Sigmoid colon (tissue), 7 donors: ENCODE data around the gene TBC1D1. TPM values are rescaled to one million over a fixed set of nuclear protein-coding genes. Genes with fewer than 3 reads are reported as not detected.

Experiments used
- DNase-seq: peaks from one replicate; pipeline ENCODE4 v3.0.0-alpha.2; 2019
- H3K27ac ChIP-seq, 4 donors: fragments of 200-600 bp; sonication (generic); one replicate each; pipeline ENCODE4 v1.5.1; 2016 to 2019; ENCODE audit warnings: mild to moderate bottlenecking in 1 of 4
- H3K27me3 ChIP-seq, 3 donors: fragments of 200-600 bp; sonication (generic); one replicate each; pipeline ENCODE4 v1.5.1; 2019; ENCODE audit warnings: mild to moderate bottlenecking in 1 of 3
- H3K36me3 ChIP-seq, 4 donors: fragments of 200-600 bp; sonication (generic); one replicate each; pipeline ENCODE4 v1.5.1; 2016 to 2019
- H3K4me1 ChIP-seq, 4 donors: fragments of 200-600 bp; sonication (generic); one replicate each; pipeline ENCODE4 v1.5.1; 2017 to 2019
- H3K4me3 ChIP-seq, 4 donors: fragments of 200-600 bp; sonication (generic); one replicate each; pipeline ENCODE4 v1.5.1; 2017 to 2019; ENCODE audit warnings: mild to moderate bottlenecking in 2 of 4, moderate library complexity in 1 of 4
- H3K9me3 ChIP-seq, 4 donors: fragments of 200-600 bp in 3 of 4; sonication (generic) in 3 of 4; one replicate each; pipeline versions ENCODE4 v1.5.1 to v1.6.1; 2013 to 2019
- EP300 ChIP-seq, 4 donors: sonication (generic); formaldehyde crosslinking; IDR thresholded peaks; one replicate each; pipeline ENCODE4 v1.6.1; 2017; ENCODE audit warnings: antibody characterized with exemption in 4 of 4
- POLR2A ChIP-seq, 2 donors: fragments of 450-650 bp; IDR thresholded peaks; one replicate each; pipeline ENCODE4 v1.6.1; 2016; ENCODE audit warnings: antibody characterized with exemption in 2 of 2, mild to moderate bottlenecking in 2 of 2, moderate library complexity in 2 of 2
- POLR2AphosphoS5 ChIP-seq, 4 donors: sonication (generic); formaldehyde crosslinking; IDR thresholded peaks; one replicate each; pipeline ENCODE4 v1.6.1; 2017; ENCODE audit warnings: antibody characterized with exemption in 4 of 4
- WGBS, 2 donors: extraction: QIAGEN DNeasy Blood & Tissue Kit; methylation state at CpG; one replicate each; pipeline ENCODE4 v1.1.7; 2013; 5-methylcytosine and 5-hydroxymethylcytosine counted together
- intact Hi-C: fragments of 100-400 bp; cut with DNase I; formaldehyde crosslinking; loops from one replicate; pipeline ENCODE4 v1.15.1; 2023
- polyA plus RNA-seq, 3 donors: library from polyadenylated mRNA; stranded (reverse); fragments of 200-250 nt; gene quantifications; one replicate each; pipeline ENCODE4 v1.2.3, GENCODE V29; 2013
- total RNA-seq, 4 donors: library from RNA; depleted of rRNA; stranded (reverse); fragments of >200 nt; gene quantifications; one replicate each; pipeline ENCODE4 v1.1.0, GENCODE V29; 2016
- TF ChIP-seq, protein P1 (sequence below), 4 experiments: fragments of 450-650 bp in 3 of 4; fragments of 200-600 bp in 1 of 4; IDR thresholded peaks; one replicate each; pipeline ENCODE4 v1.5.1; 2016 to 2019; ENCODE audit warnings: antibody characterized with exemption in 4 of 4, mild to moderate bottlenecking in 3 of 4, moderate library complexity in 2 of 4
- donor health status: healthy with polysubstance abuse.
- donor health status: Bipolar disorder and iron deficiency.
- donor health status: healthy.

TBC1D1 gene
- total and polyA plus RNA-seq, 7 donors, result 31.2 to 450 (median 253) TPM

DNA sequence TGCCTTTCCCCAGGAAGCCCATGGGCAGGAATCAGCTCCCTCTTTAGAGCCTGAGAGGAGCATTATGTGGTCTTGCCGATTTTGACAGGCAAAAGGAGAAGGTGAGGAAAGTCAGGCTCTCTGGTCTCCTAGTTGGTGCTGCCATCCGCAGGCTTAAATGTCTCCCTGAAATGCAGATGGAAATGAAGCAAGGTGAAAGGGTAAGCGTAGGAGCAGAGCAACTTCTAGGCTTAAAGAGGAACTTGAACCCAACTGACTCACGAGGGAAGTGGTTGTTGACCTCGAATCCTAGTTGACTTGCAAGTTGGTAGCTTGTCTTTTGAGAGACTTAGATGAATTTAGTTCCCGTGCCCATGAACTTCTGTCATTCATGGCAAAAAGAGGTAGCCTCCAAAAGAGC, 275.2 kb downstream of the TBC1D1 start:
- Histone ChIP-seq H3K36me3 (no peaks in the 10 kb centered on the region), H3K9me3 (no peaks in the 10 kb centered on the region), H3K27me3 (no peaks in the 10 kb centered on the region), H3K4me3 (no peak overlapping the region), H3K27ac (no peak overlapping the region), H3K4me1 (peaks cover 0 to 29% (median 14%) of the 10 kb centered on the region in 4 donors)
- intact Hi-C loops, result no loop called here
- no peak for DNase-seq
- no peak for TF ChIP-seq POLR2AphosphoS5 (IDR thresholded peaks at IDR 0.05)
- TF ChIP-seq EP300 (IDR thresholded peaks at IDR 0.05), result no peak
- TF ChIP-seq, protein P1, sequence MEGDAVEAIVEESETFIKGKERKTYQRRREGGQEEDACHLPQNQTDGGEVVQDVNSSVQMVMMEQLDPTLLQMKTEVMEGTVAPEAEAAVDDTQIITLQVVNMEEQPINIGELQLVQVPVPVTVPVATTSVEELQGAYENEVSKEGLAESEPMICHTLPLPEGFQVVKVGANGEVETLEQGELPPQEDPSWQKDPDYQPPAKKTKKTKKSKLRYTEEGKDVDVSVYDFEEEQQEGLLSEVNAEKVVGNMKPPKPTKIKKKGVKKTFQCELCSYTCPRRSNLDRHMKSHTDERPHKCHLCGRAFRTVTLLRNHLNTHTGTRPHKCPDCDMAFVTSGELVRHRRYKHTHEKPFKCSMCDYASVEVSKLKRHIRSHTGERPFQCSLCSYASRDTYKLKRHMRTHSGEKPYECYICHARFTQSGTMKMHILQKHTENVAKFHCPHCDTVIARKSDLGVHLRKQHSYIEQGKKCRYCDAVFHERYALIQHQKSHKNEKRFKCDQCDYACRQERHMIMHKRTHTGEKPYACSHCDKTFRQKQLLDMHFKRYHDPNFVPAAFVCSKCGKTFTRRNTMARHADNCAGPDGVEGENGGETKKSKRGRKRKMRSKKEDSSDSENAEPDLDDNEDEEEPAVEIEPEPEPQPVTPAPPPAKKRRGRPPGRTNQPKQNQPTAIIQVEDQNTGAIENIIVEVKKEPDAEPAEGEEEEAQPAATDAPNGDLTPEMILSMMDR (IDR thresholded peaks at IDR 0.05), result no peak
- TF ChIP-seq POLR2A (IDR thresholded peaks at IDR 0.05), result no peak
- WGBS, 2 donors, result 67 to 82% methylated on average over 6 of the region's 6 CpGs

DNA sequence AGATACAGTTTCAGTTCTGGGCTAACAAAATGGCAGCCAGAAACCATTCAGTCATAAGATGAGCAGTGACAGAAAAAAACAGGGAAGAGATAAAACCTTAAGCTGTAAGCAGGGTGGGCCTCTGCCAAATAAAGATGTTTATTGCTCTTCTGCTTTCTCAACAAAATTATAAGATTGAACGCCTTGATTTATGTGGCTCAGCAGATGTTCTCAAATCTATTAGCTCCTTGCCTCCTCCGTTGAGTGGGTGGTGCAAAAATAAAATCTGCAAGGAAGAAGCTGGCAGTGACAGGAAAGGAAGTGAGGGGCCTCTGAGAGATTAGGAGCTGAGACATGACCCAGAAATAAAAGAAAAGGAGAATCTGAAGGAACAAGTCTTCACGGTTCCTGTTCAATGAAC, 275.9 kb downstream of the TBC1D1 start:
- 44 to 82% methylated on average over 3 of the region's 3 CpGs for WGBS, 2 donors
- H3K27me3 ChIP-seq, result no peaks in the 10 kb centered on the region
- H3K4me1 ChIP-seq, result peaks cover 0 to 26% (median 12%) of the 10 kb centered on the region in 4 donors
- H3K4me3 ChIP-seq, result no peak overlapping the region
- intact Hi-C loops, result no loop called here
- no peak overlapping the region for H3K27ac ChIP-seq
- H3K36me3 ChIP-seq, result no peaks in the 10 kb centered on the region
- TF ChIP-seq, protein P1 (IDR thresholded peaks at IDR 0.05), result no peak
- TF ChIP-seq POLR2A (IDR thresholded peaks at IDR 0.05) (no peak), EP300 (IDR thresholded peaks at IDR 0.05) (no peak), POLR2AphosphoS5 (IDR thresholded peaks at IDR 0.05) (no peak)
- no peaks in the 10 kb centered on the region for H3K9me3 ChIP-seq
- no peak for DNase-seq

DNA sequence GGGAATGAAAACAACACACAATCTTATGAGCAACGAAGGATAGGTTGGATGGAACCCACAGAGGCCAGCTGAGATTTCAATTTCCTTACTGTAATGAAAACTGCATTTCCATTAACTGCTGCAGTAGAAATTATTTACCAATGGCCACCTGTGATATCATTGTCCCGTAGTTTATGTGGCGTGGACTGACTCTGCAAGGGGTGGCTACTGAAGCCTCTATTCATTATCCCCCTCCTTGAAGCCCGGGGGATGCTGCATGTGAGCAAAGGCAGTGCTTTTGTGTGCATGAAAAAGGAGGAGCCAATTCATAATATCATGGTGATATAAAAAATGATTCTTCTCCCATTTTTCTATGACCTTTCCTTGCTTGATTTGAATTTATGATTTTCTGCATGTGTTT, 277.1 kb downstream of the TBC1D1 start:
- 92 to 93% methylated on average over 4 of the region's 4 CpGs for WGBS, 2 donors
- H3K9me3 ChIP-seq, result no peaks in the 10 kb centered on the region
- DNase-seq, result no peak

DNA sequence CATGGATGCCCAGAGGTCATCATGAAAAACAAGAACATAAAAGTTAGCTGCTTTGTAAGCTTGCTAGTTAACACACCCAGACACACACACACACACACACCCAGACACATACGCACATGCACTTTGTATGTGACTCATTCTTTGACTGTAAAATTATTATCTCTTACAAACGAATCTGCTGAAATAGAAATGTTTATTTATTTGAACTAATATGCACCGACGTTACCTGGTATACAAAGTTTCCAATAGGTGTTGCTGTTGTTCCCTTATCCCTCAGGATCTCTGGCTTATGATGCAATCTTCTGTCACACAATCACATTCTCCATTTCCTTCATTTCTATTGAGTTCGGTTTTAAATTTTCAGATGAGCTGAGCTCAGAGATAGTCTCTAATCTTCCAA, 278.6 kb downstream of the TBC1D1 start:
- no peaks in the 10 kb centered on the region for H3K9me3 ChIP-seq
- 27 to 73% methylated on average over 5 of the region's 5 CpGs for WGBS, 2 donors
- no peaks in the 10 kb centered on the region for H3K36me3 ChIP-seq
- no peak overlapping the region for H3K27ac ChIP-seq
- no peak for DNase-seq
- intact Hi-C loops, result no loop called here
- no peaks in the 10 kb centered on the region for H3K27me3 ChIP-seq
- TF ChIP-seq POLR2A (IDR thresholded peaks at IDR 0.05) (no peak), POLR2AphosphoS5 (IDR thresholded peaks at IDR 0.05) (no peak), EP300 (IDR thresholded peaks at IDR 0.05) (no peak)
- TF ChIP-seq, protein P1 (IDR thresholded peaks at IDR 0.05), result no peak
- peaks cover 0 to 12% (median 7%) of the 10 kb centered on the region in 4 donors for H3K4me1 ChIP-seq
- no peak overlapping the region for H3K4me3 ChIP-seq

More for the DNA sequence above, 277.1 kb downstream of the TBC1D1 start:
- Histone ChIP-seq H3K36me3 (no peaks in the 10 kb centered on the region), H3K27me3 (no peaks in the 10 kb centered on the region), H3K4me1 (peaks cover 0 to 16% (median 10%) of the 10 kb centered on the region in 4 donors), H3K4me3 (no peak overlapping the region), H3K27ac (no peak overlapping the region)
- no peak for TF ChIP-seq EP300 (IDR thresholded peaks at IDR 0.05)
- TF ChIP-seq POLR2AphosphoS5 (IDR thresholded peaks at IDR 0.05), result no peak
- TF ChIP-seq POLR2A (IDR thresholded peaks at IDR 0.05), result no peak
- TF ChIP-seq, protein P1 (IDR thresholded peaks at IDR 0.05), result no peak
- intact Hi-C loops, result no loop called here
